ENCODE data around the gene SMPD4.
"Not testable (repeated sequence)": the region's sequence is repeated elsewhere in the genome, so short reads cannot be mapped to it uniquely, and the experiment has no call there.

DNA sequence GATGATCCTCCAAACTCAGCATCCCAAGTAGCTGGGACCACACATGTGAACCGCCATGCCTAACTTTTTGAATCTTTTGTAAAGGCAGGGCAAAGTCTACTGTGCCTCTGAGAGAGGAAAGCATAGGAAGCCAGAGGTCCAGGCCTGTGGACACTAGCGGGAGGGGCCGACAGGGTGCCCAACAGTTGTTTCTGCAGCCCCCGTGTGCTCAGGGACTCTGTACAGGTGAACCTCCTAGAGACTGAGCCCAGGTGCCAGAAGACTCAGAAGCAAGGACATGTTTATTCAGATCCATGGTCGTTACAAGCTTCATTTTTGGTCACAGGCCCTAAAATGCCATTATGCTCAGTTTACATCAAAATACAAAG, 30.3 kb downstream of the SMPD4 start:
- TF ChIP-seq, protein P1, sequence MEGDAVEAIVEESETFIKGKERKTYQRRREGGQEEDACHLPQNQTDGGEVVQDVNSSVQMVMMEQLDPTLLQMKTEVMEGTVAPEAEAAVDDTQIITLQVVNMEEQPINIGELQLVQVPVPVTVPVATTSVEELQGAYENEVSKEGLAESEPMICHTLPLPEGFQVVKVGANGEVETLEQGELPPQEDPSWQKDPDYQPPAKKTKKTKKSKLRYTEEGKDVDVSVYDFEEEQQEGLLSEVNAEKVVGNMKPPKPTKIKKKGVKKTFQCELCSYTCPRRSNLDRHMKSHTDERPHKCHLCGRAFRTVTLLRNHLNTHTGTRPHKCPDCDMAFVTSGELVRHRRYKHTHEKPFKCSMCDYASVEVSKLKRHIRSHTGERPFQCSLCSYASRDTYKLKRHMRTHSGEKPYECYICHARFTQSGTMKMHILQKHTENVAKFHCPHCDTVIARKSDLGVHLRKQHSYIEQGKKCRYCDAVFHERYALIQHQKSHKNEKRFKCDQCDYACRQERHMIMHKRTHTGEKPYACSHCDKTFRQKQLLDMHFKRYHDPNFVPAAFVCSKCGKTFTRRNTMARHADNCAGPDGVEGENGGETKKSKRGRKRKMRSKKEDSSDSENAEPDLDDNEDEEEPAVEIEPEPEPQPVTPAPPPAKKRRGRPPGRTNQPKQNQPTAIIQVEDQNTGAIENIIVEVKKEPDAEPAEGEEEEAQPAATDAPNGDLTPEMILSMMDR (IDR thresholded peaks at IDR 0.05; ENCODE audit: low read length), result not testable (repeated sequence)
- TF ChIP-seq EZH2 (IDR thresholded peaks at IDR 0.05; ENCODE audit: borderline replicate concordance, low read length), result not testable (repeated sequence)
